MV-4-11 (cell line): ENCODE results near the gene TAOK2.
A peak's percentile ranks its signal among the peaks of the same experiment; 100 is the strongest.

Experiments used
- DNase-seq: peaks from one replicate; lab custom pipeline; 2025; lab: John Stamatoyannopoulos, UW

The TAOK2 gene

DNA sequence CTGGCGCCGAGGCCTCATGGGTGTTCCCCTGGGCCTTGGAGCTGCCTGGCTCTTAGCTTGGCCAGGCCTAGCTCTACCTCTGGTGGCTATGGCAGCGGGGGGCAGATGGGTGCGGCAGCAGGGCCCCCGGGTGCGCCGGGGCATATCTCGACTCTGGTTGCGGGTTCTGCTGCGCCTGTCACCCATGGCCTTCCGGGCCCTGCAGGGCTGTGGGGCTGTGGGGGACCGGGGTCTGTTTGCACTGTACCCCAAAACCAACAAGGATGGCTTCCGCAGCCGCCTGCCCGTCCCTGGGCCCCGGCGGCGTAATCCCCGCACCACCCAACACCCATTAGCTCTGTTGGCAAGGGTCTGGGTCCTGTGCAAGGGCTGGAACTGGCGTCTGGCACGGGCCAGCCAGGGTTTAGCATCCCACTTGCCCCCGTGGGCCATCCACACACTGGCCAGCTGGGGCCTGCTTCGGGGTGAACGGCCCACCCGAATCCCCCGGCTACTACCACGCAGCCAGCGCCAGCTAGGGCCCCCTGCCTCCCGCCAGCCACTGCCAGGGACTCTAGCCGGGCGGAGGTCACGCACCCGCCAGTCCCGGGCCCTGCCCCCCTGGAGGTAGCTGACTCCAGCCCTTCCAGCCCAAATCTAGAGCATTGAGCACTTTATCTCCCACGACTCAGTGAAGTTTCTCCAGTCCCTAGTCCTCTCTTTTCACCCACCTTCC lies 13.9 kb downstream of the TAOK2 start:
- DNase-seq: no peak

GRCh38 chr16:29988346-29989075 lies 14.8 kb downstream of the TAOK2 start:
- no peak for DNase-seq

DNA sequence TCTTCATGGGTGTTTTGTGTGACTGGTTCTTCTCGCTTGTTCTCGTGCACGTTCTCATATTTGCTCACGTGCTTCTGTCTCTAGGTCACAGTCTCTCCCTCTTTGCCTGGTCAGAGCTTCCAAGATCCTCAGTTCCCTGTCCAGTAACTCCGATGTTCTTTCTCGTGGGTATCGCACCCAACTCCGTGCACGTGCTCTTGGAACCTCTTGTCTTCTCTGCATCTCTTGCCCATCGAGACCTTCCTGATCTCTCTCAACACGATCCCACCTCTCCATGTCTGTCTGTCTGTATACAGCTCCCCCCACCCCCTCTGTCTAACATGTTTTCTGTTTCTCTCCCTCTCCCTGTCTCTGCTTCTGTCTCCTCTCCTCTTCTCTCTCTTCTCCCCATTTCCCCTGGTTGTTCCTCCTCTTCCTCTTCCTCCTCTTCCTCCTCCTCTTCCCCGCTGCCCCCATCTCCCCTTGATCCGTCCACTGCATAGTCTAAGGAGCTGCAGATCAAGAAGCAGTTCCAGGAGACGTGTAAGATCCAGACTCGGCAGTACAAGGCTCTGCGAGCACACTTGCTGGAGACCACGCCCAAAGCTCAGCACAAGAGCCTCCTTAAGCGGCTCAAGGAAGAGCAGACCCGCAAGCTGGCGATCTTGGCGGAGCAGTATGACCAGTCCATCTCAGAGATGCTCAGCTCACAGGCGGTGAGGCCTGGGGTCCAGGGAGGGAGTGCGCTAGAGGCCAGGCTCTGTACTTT lies 15.6 kb downstream of the TAOK2 start:
- DNase-seq: no peak

DNA sequence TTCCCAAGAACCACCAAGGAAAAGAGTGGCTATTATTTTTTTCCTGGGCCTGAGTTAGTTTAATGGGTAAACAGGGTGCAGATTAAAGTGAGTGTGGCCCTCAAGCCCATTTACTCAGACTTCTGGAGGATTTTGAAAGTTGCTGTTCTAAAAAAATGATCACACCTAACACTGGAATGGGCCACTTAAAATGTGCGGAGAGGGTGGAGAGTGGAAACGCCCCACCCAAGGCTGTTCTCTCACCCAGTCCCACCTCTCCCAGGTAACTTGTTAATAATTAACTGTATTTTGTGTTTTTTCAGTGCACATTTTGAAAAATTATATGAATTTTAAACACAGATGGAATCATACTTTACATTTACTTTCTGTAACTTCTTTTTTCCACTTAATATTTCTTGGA lies 16.4 kb downstream of the TAOK2 start:
- DNase-seq: no peak

GRCh38 chr16:29990883-29991570 lies 17.4 kb downstream of the TAOK2 start:
- no peak for DNase-seq

GRCh38 chr16:29991571-29991904 lies 17.9 kb downstream of the TAOK2 start:
- no peak for DNase-seq

DNA sequence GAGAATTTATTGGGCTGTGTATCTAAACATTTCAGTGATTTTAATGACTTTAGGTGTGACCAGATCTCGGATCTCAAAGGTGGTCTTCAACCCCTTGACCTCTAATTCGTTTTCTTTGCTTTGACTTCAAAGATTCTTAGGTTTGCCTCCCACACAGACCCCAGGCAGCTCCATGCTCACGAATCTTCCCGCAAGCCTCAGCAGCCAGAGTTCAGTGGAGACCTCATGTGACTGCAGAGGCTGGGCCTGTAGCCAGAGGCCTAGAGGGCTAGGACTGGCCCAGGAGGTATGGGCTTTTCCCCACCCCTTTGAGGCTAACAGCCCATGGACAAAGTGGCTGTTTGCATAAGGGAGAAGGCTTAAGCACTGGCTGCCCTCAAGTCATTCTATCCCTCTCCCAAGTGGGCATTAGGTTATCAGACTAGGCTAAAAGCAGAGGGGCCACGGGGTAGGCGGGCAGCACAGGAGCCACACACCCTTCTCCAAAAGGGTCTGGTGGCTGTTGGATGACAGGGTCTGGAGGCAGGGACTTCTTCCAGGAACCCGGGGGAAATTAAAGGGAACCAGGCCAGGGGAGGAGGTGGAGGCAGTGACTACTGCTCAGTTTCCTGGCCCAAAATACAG lies 18.8 kb downstream of the TAOK2 start:
- DNase-seq: no peak

GRCh38 chr16:29993191-29993902 lies 19.7 kb downstream of the TAOK2 start:
- DNase-seq: no peak

GRCh38 chr16:29993903-29994599 lies 20.4 kb downstream of the TAOK2 start:
- DNase-seq: no peak

GRCh38 chr16:29994600-29995323 lies 21.1 kb downstream of the TAOK2 start:
- DNase-seq: no peak

GRCh38 chr16:29995324-29995910 lies 21.7 kb downstream of the TAOK2 start, which contains the start of gene HIRIP3:
TSS of gene HIRIP3 (minus strand) at chr16:29995617. CDS start at chr16:29995605, 12 bp downstream.
- peak; percentile 80 for DNase-seq

DNA sequence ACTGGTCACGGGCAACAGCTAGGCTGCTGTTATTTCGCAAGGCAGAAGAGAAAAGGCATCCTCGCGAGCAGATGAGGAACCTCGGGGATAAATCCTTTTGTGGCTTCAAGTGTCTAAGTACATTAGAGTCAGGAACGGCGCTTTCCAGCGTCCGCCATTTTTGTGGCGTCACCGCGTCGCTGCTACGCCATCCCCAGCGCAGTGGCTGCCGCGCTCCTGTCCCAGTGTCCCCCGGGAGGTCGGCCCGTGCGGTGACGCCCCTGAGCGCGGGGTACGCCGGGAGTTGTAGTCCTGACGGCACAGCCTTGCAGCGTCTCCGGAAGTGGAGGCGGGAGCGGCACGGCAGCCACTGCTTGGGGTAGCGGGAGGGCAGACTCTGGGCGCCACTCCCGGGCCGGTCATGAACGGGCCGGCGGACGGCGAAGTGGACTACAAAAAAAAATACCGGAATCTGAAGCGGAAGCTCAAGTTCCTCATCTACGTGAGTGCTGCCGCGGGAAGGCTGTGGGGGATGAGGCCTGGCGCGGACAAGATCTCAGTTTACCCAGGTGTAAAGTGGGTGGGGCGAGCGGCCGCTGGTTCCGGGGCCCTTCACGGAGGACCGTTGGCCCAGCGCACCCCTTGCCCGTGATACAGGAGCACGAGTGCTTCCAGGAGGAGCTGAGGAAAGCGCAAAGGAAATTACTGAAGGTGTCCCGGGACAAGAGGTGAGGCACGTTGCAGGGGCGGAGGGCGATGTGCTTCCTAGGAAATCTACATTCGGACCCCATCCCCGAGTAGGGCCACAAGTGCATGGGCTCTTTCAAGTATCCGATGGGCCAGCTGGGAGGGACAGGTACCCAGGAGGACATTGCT lies 22.5 kb downstream of the TAOK2 start, which contains the start of gene INO80E:
Gene INO80E (plus strand): TSS at position 331 of the 855 bp plus-strand sequence. CDS start 70 bp downstream, at position 401.
- DNase-seq: peak; percentile 96

- DNase-seq: no peak
These were observed 23.1 kb downstream of the TAOK2 start for GRCh38 chr16:29996766-29997250.

- no peak for DNase-seq
These were observed 25.9 kb downstream of the TAOK2 start for GRCh38 chr16:29999605-30000004.

DNA sequence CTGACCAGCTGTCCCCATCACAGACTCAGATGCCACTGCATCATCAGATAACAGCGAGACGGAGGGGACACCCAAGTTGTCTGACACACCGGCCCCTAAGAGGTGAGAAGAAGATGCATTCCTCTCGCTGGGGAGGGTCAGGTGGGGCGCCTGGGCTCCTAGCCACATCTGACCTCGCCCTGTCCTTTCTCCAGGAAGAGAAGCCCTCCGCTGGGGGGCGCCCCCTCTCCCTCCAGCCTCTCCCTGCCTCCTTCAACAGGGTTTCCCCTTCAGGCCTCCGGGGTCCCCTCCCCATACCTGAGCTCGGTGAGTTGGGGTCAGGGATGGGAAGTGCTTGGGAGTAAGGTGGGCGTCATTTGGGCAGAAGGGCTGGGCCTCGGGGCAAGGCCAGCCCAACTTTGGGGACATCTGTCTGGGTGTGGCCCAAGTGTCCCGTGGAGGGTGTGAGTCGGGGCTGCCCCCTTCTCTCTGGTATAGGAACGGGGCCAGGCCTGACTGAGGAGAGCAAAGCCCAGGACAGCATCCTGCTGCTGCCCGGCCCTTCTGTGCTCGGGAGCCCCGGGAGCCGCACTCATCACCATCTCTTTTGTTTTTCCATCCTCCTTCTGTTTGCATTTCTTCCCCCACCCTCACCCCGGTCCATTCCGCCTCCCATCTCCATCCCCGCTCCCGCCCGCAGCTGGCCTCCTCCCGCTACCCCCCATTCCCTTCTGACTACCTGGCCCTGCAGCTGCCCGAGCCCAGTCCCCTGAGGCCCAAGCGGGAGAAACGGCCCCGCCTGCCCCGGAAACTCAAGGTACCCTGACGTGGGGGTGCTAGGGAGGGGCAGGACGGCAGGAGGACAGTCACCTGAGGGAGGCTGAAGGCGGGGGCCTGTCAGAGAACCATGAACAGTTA lies 27.3 kb downstream of the TAOK2 start:
- no peak for DNase-seq

DNA sequence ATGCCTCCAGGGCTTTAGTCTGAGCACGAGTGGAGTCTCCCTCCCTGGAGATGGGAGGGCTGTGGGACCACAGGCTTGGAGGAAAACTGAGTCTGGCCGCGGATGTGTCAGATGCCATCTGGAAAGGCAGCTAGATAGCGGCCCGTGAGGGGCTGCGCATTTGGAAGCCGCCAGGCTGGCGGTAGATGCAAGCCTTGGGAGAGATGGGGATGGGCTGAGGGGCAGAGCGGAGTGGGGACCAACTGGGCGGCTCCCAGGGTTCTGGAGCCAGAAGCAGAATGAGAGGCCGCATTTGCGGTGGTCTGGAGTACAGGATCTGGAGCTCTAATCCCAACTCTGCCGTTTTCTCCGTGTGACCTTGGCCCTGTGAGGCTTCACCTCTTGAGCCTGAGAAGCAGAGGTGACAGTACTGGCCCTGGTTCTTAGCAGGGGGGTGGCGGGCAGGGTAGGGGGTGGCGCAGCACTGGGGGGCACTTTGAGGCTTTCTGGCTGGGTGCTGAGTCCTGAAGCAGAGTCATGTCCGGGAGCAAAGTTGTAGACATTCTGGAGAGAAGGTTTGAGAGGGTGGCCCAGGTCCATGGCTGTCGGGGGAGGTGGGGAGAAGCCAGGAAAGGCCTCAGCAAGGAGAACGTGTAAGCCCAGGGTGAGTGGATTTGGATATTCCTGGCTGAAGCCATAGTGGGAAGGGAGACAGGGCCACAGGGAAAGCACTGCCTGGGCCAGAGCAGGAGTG lies 29.1 kb downstream of the TAOK2 start:
- no peak for DNase-seq
